ENCODE results near the gene MYO7B.

GRCh38 chr2:127631997-127632581 is 96.6 kb downstream of the MYO7B start:
- TF ChIP-seq CTCF (IDR thresholded peaks at IDR 0.05) (no peak), POLR2A (IDR thresholded peaks at IDR 0.05) (no peak)

Measured in breast epithelium (tissue), 3 donors.